Lung microvascular endothelial cell (primary cell): ENCODE data around the gene PACSIN1. TPM values are rescaled to one million over a fixed set of nuclear protein-coding genes. Genes with fewer than 3 reads are reported as not detected.

Source experiments
- DNase-seq, 2 donors: peaks; one replicate each; pipeline versions ENCODE4 v3.0.0 to v3.0.0-alpha.2; 2010; ENCODE audit warnings: low read depth in 2 of 2
- total RNA-seq: library from RNA; depleted of rRNA; stranded (reverse); fragments of >200 nt; gene quantifications from 2 replicates; pipeline ENCODE4 v1.2.1, GENCODE V29; 2014

The PACSIN1 gene
- total RNA-seq, 1 donor from 2014 or later = not detected

GRCh38 chr6:34578445-34579262 is 112.8 kb downstream of the PACSIN1 start:
- no peak for DNase-seq

GRCh38 chr6:34580707-34581560 is 115.1 kb downstream of the PACSIN1 start:
- no peak for DNase-seq

GRCh38 chr6:34581561-34581920 is 115.7 kb downstream of the PACSIN1 start:
- DNase-seq = no peak

GRCh38 chr6:34583461-34583860 is 117.6 kb downstream of the PACSIN1 start:
- no peak for DNase-seq

- no peak for DNase-seq
Measured at GRCh38 chr6:34583861-34584604, 118.2 kb downstream of the PACSIN1 start.

GRCh38 chr6:34584694-34585093 is 118.8 kb downstream of the PACSIN1 start:
- DNase-seq = no peak

Other genes starting within 250 kb of the PACSIN1 start
- 16.3 and 105 TPM in 2 replicates for gene HMGA1, start 229.2 kb upstream of the PACSIN1 start, total RNA-seq
- gene SMIM29, start 217.1 kb upstream of the PACSIN1 start, total RNA-seq = 16.1 and 22.6 TPM in 2 replicates
- 17.1 and 19.4 TPM in 2 replicates for gene NUDT3, start 73.4 kb upstream of the PACSIN1 start, total RNA-seq
- 1,235 and 1,478 TPM in 2 replicates for gene RPS10, start 40.0 kb upstream of the PACSIN1 start, total RNA-seq
- gene SPDEF, start 90.3 kb downstream of the PACSIN1 start, total RNA-seq = not detected in 2 replicates
- gene ILRUN, start 230.7 kb downstream of the PACSIN1 start, total RNA-seq = 32.0 and 48.8 TPM in 2 replicates